ENCODE data around the gene WNT6.

Gene WNT6

DNA sequence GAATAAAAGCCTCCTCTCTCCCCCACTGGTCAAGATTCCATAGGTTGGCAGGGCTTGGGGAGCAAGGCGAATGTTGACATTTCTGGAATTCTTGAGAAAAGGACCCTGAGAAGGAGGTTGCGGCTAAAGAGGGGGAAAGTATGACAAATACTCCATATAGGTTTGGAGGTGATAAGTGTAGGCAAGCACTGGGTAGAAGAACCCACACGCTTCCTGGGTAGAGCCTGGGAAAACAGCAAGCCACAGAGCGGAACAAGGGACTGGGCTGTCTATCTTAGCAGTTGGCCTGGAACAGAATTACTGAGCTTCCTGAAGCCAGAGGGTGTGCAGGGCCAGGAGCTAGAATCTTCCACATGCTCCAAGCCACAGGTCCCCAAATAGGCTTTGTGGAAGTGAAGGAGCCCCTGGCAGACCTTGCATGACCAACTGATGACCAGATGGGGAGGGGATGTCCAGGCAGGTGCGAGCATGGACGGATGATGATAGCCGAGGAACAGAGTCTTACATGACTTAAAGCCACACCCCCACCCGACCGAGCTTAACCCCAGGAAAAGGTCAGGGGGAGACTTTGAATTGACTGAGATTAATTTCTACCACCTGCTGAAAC, 37.9 kb upstream of the WNT6 start:
- H3K4me3 ChIP-seq (ENCODE audit: low read depth, low read length), result no peak overlapping the region
- no peak for DNase-seq (ENCODE audit: low read depth)
- TF ChIP-seq, protein P1, sequence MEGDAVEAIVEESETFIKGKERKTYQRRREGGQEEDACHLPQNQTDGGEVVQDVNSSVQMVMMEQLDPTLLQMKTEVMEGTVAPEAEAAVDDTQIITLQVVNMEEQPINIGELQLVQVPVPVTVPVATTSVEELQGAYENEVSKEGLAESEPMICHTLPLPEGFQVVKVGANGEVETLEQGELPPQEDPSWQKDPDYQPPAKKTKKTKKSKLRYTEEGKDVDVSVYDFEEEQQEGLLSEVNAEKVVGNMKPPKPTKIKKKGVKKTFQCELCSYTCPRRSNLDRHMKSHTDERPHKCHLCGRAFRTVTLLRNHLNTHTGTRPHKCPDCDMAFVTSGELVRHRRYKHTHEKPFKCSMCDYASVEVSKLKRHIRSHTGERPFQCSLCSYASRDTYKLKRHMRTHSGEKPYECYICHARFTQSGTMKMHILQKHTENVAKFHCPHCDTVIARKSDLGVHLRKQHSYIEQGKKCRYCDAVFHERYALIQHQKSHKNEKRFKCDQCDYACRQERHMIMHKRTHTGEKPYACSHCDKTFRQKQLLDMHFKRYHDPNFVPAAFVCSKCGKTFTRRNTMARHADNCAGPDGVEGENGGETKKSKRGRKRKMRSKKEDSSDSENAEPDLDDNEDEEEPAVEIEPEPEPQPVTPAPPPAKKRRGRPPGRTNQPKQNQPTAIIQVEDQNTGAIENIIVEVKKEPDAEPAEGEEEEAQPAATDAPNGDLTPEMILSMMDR (conservative IDR thresholded peaks at IDR 0.05; ENCODE audit: low read depth, low read length), result no peak

DNA sequence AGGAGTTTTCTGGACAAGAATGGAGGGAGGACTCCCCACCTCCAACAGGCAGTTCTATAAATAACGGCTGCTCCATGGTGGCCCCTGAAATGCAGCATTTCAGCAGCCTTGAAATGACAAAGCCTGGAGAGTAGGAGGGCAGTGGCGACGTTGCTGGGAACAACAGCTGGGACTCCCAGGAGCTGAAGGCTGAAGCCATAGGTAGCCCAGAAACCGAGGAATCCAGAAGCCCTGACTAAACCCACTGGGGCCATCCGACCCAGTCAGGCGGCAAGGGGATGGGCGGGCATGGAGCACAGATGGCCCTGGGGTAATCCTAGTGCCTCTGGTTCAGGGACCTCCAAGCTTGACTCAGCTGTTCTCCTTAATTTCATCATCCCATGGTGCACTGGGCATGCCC, 37.0 kb upstream of the WNT6 start:
- H3K4me3 ChIP-seq (ENCODE audit: low read depth, low read length), result no peak overlapping the region
- DNase-seq (ENCODE audit: low read depth), result no peak
- TF ChIP-seq, protein P1 (conservative IDR thresholded peaks at IDR 0.05; ENCODE audit: low read depth, low read length), result no peak

DNA sequence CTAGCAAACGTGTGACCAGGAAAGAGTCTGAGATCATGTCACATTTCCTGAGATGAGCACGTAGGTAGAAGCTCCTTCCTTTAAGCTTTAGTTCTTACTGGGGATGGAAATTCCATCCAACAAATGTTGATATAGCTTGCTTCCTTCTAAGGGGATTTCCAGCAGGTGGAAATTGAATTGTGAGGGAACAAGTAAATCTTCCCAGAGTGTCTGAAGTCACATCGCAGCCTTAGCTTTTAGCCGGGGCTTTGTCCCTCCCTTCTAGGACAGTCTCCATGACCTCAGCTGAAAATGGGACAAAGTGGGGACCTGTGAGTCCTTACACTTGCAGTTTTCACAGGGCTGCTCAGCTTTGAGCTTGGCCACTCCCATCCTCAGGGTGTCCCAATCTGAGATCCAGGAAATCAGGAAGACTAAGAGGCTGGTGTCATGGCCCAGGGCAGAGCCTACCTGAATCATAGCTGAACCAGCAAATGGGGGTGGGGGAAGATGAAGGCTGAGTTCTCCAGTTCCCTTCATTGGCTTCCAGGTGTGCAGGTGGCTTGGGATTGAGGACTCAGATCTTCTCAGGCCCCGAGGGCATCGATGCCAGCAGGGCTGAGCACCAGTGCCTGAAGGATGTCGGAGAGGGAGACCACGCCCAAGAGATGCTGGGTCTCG, 36.3 kb upstream of the WNT6 start:
- DNase-seq (ENCODE audit: low read depth), result no peak
- H3K4me3 ChIP-seq (ENCODE audit: low read depth, low read length), result no peak overlapping the region
- TF ChIP-seq, protein P1 (conservative IDR thresholded peaks at IDR 0.05; ENCODE audit: low read depth, low read length), result no peak

DNA sequence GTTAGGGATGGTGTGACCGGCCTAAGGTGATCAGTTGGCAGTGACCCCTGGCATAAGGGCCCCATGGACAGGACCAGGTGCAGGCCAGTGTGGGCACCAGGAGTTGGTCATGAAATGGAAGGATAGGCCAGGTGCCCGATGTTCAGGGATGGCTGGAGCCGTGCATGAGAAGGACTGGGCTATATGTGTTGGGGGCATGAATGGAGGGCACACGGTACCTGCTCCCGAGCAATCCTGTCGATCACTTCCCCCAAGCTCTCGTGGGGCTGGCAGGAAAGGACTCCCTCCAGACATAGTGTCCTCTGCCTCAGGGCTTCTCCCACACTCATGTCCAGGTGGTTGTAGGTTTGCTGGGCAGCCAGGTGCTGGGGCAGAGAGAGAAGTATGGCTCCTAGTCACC, 35.6 kb upstream of the WNT6 start:
- H3K4me3 ChIP-seq (ENCODE audit: low read depth, low read length), result no peak overlapping the region
- TF ChIP-seq, protein P1 (conservative IDR thresholded peaks at IDR 0.05; ENCODE audit: low read depth, low read length), result no peak
- DNase-seq (ENCODE audit: low read depth), result no peak

DNA sequence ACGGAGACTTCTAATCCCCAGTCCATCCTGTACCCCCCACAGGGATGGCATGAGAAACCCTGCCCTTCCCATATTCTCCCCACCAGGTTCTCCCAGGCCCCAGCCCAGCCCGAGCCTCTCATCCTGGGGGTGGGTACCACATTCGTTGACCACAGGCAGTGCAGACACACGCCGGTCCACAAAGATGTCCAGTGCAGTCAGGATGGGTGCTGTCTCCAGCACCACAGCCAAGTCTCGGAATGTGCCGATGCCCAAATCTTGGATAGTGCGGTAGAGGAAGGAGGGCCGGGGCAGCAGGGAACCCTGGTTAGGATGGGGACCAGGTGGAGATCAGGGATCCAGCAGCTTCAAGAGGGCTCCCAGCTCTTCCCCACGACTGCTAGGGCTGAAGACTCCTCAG, 32.8 kb upstream of the WNT6 start:
- H3K4me3 ChIP-seq (ENCODE audit: low read depth, low read length), result no peak overlapping the region
- TF ChIP-seq, protein P1 (conservative IDR thresholded peaks at IDR 0.05; ENCODE audit: low read depth, low read length), result no peak
- DNase-seq (ENCODE audit: low read depth), result no peak

DNA sequence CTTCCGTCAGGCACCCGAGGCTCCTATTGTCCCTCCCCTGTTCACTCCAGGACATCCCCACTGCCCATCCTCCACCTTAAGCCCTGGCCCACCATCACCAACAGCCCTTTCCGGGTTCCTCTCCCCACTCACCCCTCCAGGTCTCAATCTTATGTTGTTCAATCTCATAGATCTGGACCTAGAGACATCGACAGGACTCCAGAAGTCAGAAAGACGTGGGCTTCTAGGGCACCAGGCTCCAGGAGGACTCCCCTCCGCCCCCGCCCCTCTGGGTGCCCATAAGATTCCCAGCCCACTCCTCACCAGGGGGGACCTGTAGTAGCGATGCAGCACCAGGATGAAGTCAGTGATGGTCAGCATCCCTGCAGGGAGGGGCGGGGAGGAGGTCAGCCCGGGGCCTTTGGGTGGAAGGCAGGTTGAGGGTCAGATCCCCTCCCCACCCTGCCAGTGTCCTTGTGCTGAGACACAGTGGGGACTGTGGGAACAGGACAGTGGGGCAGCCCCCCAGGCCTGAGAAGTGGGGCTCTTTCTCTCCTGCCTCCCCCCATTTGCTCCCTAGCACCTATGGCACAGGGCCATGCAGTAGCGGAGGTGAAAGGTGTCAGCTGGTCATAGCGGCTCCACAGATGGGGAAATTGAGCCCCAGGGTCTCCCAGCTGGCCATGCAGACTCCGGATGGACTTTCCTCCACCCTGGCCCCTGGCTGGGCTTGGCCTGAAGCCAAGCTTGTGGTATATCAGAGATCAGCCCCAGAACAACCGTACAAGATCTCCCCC, 31.7 kb upstream of the WNT6 start:
- no peak overlapping the region for H3K4me3 ChIP-seq (ENCODE audit: low read depth, low read length)
- TF ChIP-seq, protein P1 (conservative IDR thresholded peaks at IDR 0.05; ENCODE audit: low read depth, low read length), result no peak
- no peak for DNase-seq (ENCODE audit: low read depth)

Measured in choroid plexus epithelial cell (primary cell).